ENCODE measurements around the gene SYPL2.

The SYPL2 gene

GRCh38 chr1:109493227-109493626 is 26.9 kb downstream of the SYPL2 start:
- DNase-seq, result no peak

GRCh38 chr1:109493805-109494539 is 27.6 kb downstream of the SYPL2 start, which contains the start of gene CYB561D1:
Gene CYB561D1, plus strand, starts transcription at chr1:109494094. Its CDS starts 46 bp downstream, at chr1:109494140.
- peak; percentile 79 for DNase-seq

GRCh38 chr1:109495738-109496137 is 29.4 kb downstream of the SYPL2 start:
- no peak for DNase-seq

GRCh38 chr1:109497449-109498160 is 31.3 kb downstream of the SYPL2 start:
- no peak for DNase-seq

GRCh38 chr1:109498161-109498801 is 31.9 kb downstream of the SYPL2 start:
- no peak for DNase-seq

GRCh38 chr1:109499081-109499480 is 32.7 kb downstream of the SYPL2 start:
- DNase-seq, result no peak

GRCh38 chr1:109499661-109500536 is 33.6 kb downstream of the SYPL2 start:
- no peak for DNase-seq

GRCh38 chr1:109500941-109501381 is 34.6 kb downstream of the SYPL2 start:
- DNase-seq, result no peak

GRCh38 chr1:109501644-109502363 is 35.5 kb downstream of the SYPL2 start:
- no peak for DNase-seq

- no peak for DNase-seq
Observed at GRCh38 chr1:109502364-109502851, 36.1 kb downstream of the SYPL2 start.

- no peak for DNase-seq
Observed at GRCh38 chr1:109503935-109504334, 37.6 kb downstream of the SYPL2 start.

GRCh38 chr1:109504974-109505373 is 38.6 kb downstream of the SYPL2 start:
- DNase-seq, result no peak

GRCh38 chr1:109508001-109508872 is 41.9 kb downstream of the SYPL2 start:
- no peak for DNase-seq

GRCh38 chr1:109508873-109509175 is 42.5 kb downstream of the SYPL2 start:
- DNase-seq, result no peak

GRCh38 chr1:109509176-109510134 is 43.1 kb downstream of the SYPL2 start, which contains the start of gene AMIGO1:
Gene AMIGO1, minus strand, starts transcription at chr1:109509727. Its CDS starts 815 bp downstream, at chr1:109508912.
- peak; percentile 43 for DNase-seq

GRCh38 chr1:109513110-109513710 is 46.9 kb downstream of the SYPL2 start:
- no peak for DNase-seq

GRCh38 chr1:109514846-109515245 is 48.5 kb downstream of the SYPL2 start:
- DNase-seq, result no peak

GRCh38 chr1:109516872-109517271 is 50.5 kb downstream of the SYPL2 start:
- DNase-seq, result no peak

GRCh38 chr1:109517337-109517736 is 51.0 kb downstream of the SYPL2 start:
- DNase-seq, result no peak

Measured in activated gamma-delta T cell (primary cell).